Keratinocyte (primary cell): ENCODE measurements around the gene RPGRIP1.

ENCODE experiments used
- EZH2 ChIP-seq: IDR thresholded peaks from one replicate; pipeline ENCODE4 v1.6.1; 2012; ENCODE audit warnings: inconsistent platforms, mild to moderate bottlenecking, low read length, moderate library complexity
- TF ChIP-seq, protein P1 (sequence below), 3 experiments: IDR thresholded peaks in 1 of 3; conservative IDR thresholded peaks in 1 of 3; optimal IDR thresholded peaks in 1 of 3; 2 replicates in 2 of 3; 3 replicates in 1 of 3; pipeline versions ENCODE3 to v1.5.1; 2011; ENCODE audit warnings: low read length in 3 of 3, mild to moderate bottlenecking in 3 of 3, moderate library complexity in 2 of 3, control low read depth in 1 of 3, inconsistent platforms in 1 of 3; ENCODE audit not compliant: insufficient read depth in 2 of 3; ENCODE audit errors: extremely low read depth in 1 of 3

DNA sequence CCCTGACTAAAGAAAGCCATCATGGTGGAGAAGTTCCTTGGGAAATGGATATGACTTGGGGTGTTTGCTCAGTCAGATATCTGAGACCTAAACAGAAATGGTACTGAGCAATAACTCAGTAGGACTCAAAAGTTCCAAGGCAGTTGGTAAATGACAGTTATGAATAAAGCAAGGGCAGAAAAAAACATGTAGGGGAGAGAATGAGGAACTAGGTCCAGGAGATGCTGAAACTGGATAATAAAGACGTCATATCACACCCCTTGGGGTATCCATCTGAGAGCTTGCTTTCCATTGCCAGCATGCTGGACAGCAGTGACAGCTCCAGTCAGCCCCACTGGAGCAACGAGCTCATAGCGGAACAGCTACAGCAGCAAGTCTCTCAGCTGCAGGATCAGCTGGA, 37.5 kb downstream of the RPGRIP1 start:
- TF ChIP-seq, protein P1, sequence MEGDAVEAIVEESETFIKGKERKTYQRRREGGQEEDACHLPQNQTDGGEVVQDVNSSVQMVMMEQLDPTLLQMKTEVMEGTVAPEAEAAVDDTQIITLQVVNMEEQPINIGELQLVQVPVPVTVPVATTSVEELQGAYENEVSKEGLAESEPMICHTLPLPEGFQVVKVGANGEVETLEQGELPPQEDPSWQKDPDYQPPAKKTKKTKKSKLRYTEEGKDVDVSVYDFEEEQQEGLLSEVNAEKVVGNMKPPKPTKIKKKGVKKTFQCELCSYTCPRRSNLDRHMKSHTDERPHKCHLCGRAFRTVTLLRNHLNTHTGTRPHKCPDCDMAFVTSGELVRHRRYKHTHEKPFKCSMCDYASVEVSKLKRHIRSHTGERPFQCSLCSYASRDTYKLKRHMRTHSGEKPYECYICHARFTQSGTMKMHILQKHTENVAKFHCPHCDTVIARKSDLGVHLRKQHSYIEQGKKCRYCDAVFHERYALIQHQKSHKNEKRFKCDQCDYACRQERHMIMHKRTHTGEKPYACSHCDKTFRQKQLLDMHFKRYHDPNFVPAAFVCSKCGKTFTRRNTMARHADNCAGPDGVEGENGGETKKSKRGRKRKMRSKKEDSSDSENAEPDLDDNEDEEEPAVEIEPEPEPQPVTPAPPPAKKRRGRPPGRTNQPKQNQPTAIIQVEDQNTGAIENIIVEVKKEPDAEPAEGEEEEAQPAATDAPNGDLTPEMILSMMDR (optimal IDR thresholded peaks at IDR 0.05 in 1 of 3, IDR thresholded peaks at IDR 0.05 in 1 of 3, conservative IDR thresholded peaks at IDR 0.05 in 1 of 3; ENCODE audit: extremely low read depth in 1 of 3, insufficient read depth in 2 of 3, low read length in 3 of 3), result no peak
- no peak for TF ChIP-seq EZH2
